T-helper 1 cell treated with Interleukin-12 subunit alpha and Interleukin-12 subunit beta and Interleukin-4 antibody, amounts not matched to agents 30 μg/mL and 1 μg/mL, for 36 hours (primary cell): Measurements from ENCODE around the gene IGHMBP2.

Experiments used
- H3K27ac Mint-ChIP-seq: one replicate; pipeline ENCODE4 v1.8.0; 2021; ENCODE audit warnings: mild to moderate bottlenecking, mixed read lengths
- H3K27me3 Mint-ChIP-seq: one replicate; pipeline ENCODE4 v1.8.0; 2021; ENCODE audit warnings: low read depth, mixed read lengths
- H3K36me3 Mint-ChIP-seq: one replicate; pipeline ENCODE4 v1.8.0; 2021; ENCODE audit warnings: low read depth, mixed read lengths
- H3K4me1 Mint-ChIP-seq: one replicate; pipeline ENCODE4 v1.8.0; 2021; ENCODE audit warnings: low read depth, mixed read lengths
- H3K4me3 Mint-ChIP-seq: one replicate; pipeline ENCODE4 v1.8.0; 2021; ENCODE audit warnings: mild to moderate bottlenecking, moderate library complexity, mixed read lengths
- H3K9me3 Mint-ChIP-seq: one replicate; pipeline ENCODE4 v1.8.0; 2021; ENCODE audit warnings: mixed read lengths

The IGHMBP2 gene

GRCh38 chr11:68928136-68928880, 24.6 kb downstream of the IGHMBP2 start:
- no peak overlapping the region for H3K4me3 Mint-ChIP-seq
- no peaks in the 10 kb centered on the region for H3K4me1 Mint-ChIP-seq

GRCh38 chr11:68929135-68929534, 25.4 kb downstream of the IGHMBP2 start:
- H3K27ac Mint-ChIP-seq = no peak overlapping the region
- peaks cover 43% of the 10 kb centered on the region for H3K36me3 Mint-ChIP-seq
- H3K4me3 Mint-ChIP-seq = no peak overlapping the region

More at GRCh38 chr11:68928136-68928880, 24.6 kb downstream of the IGHMBP2 start:
- H3K27me3 Mint-ChIP-seq = no peaks in the 10 kb centered on the region
- peaks cover 29% of the 10 kb centered on the region for H3K9me3 Mint-ChIP-seq
- H3K36me3 Mint-ChIP-seq = peaks cover 51% of the 10 kb centered on the region
- no peak overlapping the region for H3K27ac Mint-ChIP-seq

GRCh38 chr11:68929706-68930570, 26.2 kb downstream of the IGHMBP2 start:
- peaks cover 18% of the 10 kb centered on the region for H3K9me3 Mint-ChIP-seq
- H3K27ac Mint-ChIP-seq = no peak overlapping the region
- H3K4me3 Mint-ChIP-seq = no peak overlapping the region
- H3K4me1 Mint-ChIP-seq = no peaks in the 10 kb centered on the region
- peaks cover 35% of the 10 kb centered on the region for H3K36me3 Mint-ChIP-seq
- no peaks in the 10 kb centered on the region for H3K27me3 Mint-ChIP-seq

More at GRCh38 chr11:68929135-68929534, 25.4 kb downstream of the IGHMBP2 start:
- H3K4me1 Mint-ChIP-seq = no peaks in the 10 kb centered on the region
- H3K27me3 Mint-ChIP-seq = no peaks in the 10 kb centered on the region
- H3K9me3 Mint-ChIP-seq = peaks cover 25% of the 10 kb centered on the region

- Mint-ChIP-seq H3K27me3 (no peaks in the 10 kb centered on the region), H3K36me3 (peaks cover 25% of the 10 kb centered on the region), H3K27ac (no peak overlapping the region), H3K4me1 (no peaks in the 10 kb centered on the region), H3K4me3 (no peak overlapping the region), H3K9me3 (peaks cover 7% of the 10 kb centered on the region)
Measured at GRCh38 chr11:68930991-68931855, 27.5 kb downstream of the IGHMBP2 start.

GRCh38 chr11:68931911-68932310, 28.2 kb downstream of the IGHMBP2 start:
- no peaks in the 10 kb centered on the region for H3K4me1 Mint-ChIP-seq
- no peaks in the 10 kb centered on the region for H3K27me3 Mint-ChIP-seq
- no peak overlapping the region for H3K4me3 Mint-ChIP-seq
- H3K27ac Mint-ChIP-seq = no peak overlapping the region
- H3K9me3 Mint-ChIP-seq = peaks cover 5% of the 10 kb centered on the region
- peaks cover 22% of the 10 kb centered on the region for H3K36me3 Mint-ChIP-seq

GRCh38 chr11:68932358-68932757, 28.7 kb downstream of the IGHMBP2 start:
- no peak overlapping the region for H3K27ac Mint-ChIP-seq
- no peak overlapping the region for H3K4me3 Mint-ChIP-seq
- peaks cover 17% of the 10 kb centered on the region for H3K36me3 Mint-ChIP-seq

GRCh38 chr11:68932933-68933577, 29.4 kb downstream of the IGHMBP2 start:
- Mint-ChIP-seq H3K36me3 (peaks cover 10% of the 10 kb centered on the region), H3K4me1 (no peaks in the 10 kb centered on the region), H3K27ac (no peak overlapping the region)

More at GRCh38 chr11:68932358-68932757, 28.7 kb downstream of the IGHMBP2 start:
- Mint-ChIP-seq H3K9me3 (peaks cover under 1% of the 10 kb centered on the region), H3K4me1 (no peaks in the 10 kb centered on the region), H3K27me3 (no peaks in the 10 kb centered on the region)

GRCh38 chr11:68933605-68934320, 30.1 kb downstream of the IGHMBP2 start:
- Mint-ChIP-seq H3K27ac (no peak overlapping the region), H3K9me3 (no peaks in the 10 kb centered on the region), H3K27me3 (no peaks in the 10 kb centered on the region), H3K4me3 (no peak overlapping the region), H3K4me1 (no peaks in the 10 kb centered on the region), H3K36me3 (peaks cover 11% of the 10 kb centered on the region)

More at GRCh38 chr11:68932933-68933577, 29.4 kb downstream of the IGHMBP2 start:
- Mint-ChIP-seq H3K4me3 (no peak overlapping the region), H3K27me3 (no peaks in the 10 kb centered on the region), H3K9me3 (no peaks in the 10 kb centered on the region)

GRCh38 chr11:68934321-68934645, 30.6 kb downstream of the IGHMBP2 start:
- no peak overlapping the region for H3K4me3 Mint-ChIP-seq
- H3K27ac Mint-ChIP-seq = no peak overlapping the region
- H3K4me1 Mint-ChIP-seq = no peaks in the 10 kb centered on the region
- H3K27me3 Mint-ChIP-seq = no peaks in the 10 kb centered on the region
- H3K9me3 Mint-ChIP-seq = no peaks in the 10 kb centered on the region
- H3K36me3 Mint-ChIP-seq = peaks cover 14% of the 10 kb centered on the region

GRCh38 chr11:68934666-68935065, 31.0 kb downstream of the IGHMBP2 start:
- Mint-ChIP-seq H3K4me1 (no peaks in the 10 kb centered on the region), H3K27ac (no peak overlapping the region), H3K36me3 (peaks cover 14% of the 10 kb centered on the region), H3K27me3 (no peaks in the 10 kb centered on the region), H3K9me3 (no peaks in the 10 kb centered on the region), H3K4me3 (no peak overlapping the region)

- Mint-ChIP-seq H3K4me3 (no peak overlapping the region), H3K36me3 (peaks cover 12% of the 10 kb centered on the region), H3K4me1 (no peaks in the 10 kb centered on the region), H3K9me3 (no peaks in the 10 kb centered on the region), H3K27ac (no peak overlapping the region), H3K27me3 (no peaks in the 10 kb centered on the region)
Measured at GRCh38 chr11:68935066-68935465, 31.4 kb downstream of the IGHMBP2 start.

GRCh38 chr11:68935516-68936357, 32.0 kb downstream of the IGHMBP2 start:
- Mint-ChIP-seq H3K9me3 (no peaks in the 10 kb centered on the region), H3K4me3 (no peak overlapping the region), H3K36me3 (peaks cover 6% of the 10 kb centered on the region), H3K27ac (no peak overlapping the region), H3K4me1 (no peaks in the 10 kb centered on the region), H3K27me3 (no peaks in the 10 kb centered on the region)

- peaks cover 6% of the 10 kb centered on the region for H3K36me3 Mint-ChIP-seq
Measured at GRCh38 chr11:68936358-68936636, 32.6 kb downstream of the IGHMBP2 start.

More at GRCh38 chr11:68936358-68936636, 32.6 kb downstream of the IGHMBP2 start:
- Mint-ChIP-seq H3K27ac (no peak overlapping the region), H3K4me1 (no peaks in the 10 kb centered on the region), H3K9me3 (no peaks in the 10 kb centered on the region), H3K4me3 (no peak overlapping the region), H3K27me3 (no peaks in the 10 kb centered on the region)
